AG09319 (cell line): Measurements from ENCODE around the gene ELOF1.

Source experiments
- DNase-seq: peaks from one replicate; pipeline ENCODE4 v3.0.0-alpha.2; 2010; ENCODE audit warnings: low read depth; ENCODE audit errors: extremely low read depth
- CTCF ChIP-seq: IDR thresholded peaks from 2 replicates; pipeline ENCODE4 v1.5.1; 2011; ENCODE audit warnings: low read depth, mild to moderate bottlenecking, inconsistent platforms, low read length, moderate library complexity

Gene ELOF1

GRCh38 chr19:11528551-11529341 is 30.3 kb downstream of the ELOF1 start, which contains the start of gene ECSIT:
Gene ECSIT, minus strand, starts transcription at chr19:11529134. Its CDS starts 9,964 bp downstream, at chr19:11519170.
- DNase-seq = peak; percentile 96
- TF ChIP-seq CTCF = no peak

DNA sequence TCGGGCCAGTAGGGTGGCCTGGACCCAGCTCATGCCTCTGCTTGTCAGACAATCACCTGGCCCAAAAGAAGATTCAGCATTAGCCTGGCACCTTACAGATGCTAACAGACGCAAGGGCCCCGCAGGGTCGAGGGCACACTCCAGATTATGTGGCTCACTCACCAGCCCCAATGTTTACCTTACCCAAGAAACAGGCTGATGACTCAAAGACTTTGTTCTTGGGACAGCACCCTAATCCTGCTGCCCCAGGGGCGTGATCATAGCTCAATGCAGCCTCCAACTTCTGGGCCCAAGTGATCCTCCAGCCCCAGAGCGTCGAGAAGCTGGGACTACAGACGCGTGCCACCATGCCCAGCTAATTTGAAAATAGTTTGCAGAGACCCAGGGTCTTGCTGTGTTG is 39.9 kb downstream of the ELOF1 start:
- no peak for TF ChIP-seq CTCF
- DNase-seq = no peak

GRCh38 chr19:11513946-11514345 is 45.1 kb downstream of the ELOF1 start:
- no peak for TF ChIP-seq CTCF
- DNase-seq = no peak

GRCh38 chr19:11510444-11510843 is 48.6 kb downstream of the ELOF1 start:
- TF ChIP-seq CTCF = no peak
- DNase-seq = no peak

DNA sequence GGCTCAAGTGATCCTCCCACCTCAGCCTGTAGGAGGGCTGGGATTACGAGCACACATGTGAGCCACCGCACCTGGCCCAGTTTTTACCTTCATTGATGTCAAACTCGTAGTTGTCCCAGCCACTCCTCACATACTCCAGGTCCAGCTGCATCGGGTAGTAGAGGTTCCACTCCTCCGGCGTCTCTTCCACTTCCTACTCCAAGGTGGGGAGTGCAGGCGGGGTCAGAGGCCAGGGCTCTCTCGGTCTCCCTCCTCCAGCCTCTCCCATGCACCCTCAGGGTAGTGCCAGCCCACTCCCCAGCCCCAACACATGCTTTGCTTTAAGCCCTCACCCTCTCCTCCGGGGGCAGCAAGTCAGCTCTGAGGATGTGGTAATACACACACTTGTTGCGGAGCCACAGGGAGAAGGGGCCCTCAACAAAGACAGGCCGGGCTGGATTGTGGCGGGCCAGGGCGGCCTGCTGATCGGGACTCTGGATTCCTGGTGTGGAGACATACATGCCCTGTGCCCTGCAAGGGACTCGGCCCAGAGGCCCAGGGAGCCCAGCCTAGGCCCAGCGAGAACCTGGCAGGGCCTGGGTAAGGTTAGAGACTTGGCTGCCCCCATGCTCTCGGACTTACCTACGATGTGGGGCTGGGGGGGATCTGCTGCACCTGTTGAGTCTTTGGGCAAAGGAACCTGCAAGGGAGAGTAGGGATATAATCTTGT is 51.5 kb downstream of the ELOF1 start:
- no peak for DNase-seq
- TF ChIP-seq CTCF = no peak

- no peak for TF ChIP-seq CTCF
- no peak for DNase-seq
Measured at GRCh38 chr19:11506967-11507366, 52.1 kb downstream of the ELOF1 start.

GRCh38 chr19:11506101-11506555 is 52.9 kb downstream of the ELOF1 start:
- TF ChIP-seq CTCF = no peak
- DNase-seq = no peak
